ENCODE measurements around the gene MBNL3. TPM values are rescaled to one million over a fixed set of nuclear protein-coding genes. Genes with fewer than 3 reads are reported as not detected.
"Not testable (repeated sequence)": the region's sequence is repeated elsewhere in the genome, so short reads cannot be mapped to it uniquely, and the experiment has no call there.

Gene MBNL3
- total RNA-seq, 1 experiment from 2014 or later: 0.39 TPM

GRCh38 chrX:132452911-132453550, 35.8 kb downstream of the MBNL3 start:
- POLR2A ChIA-PET: no interaction called here
- Histone ChIP-seq H3K27me3 (ENCODE audit: control insufficient read depth, insufficient read depth, low read length) (no peaks in the 10 kb centered on the region), H3K4me1 (ENCODE audit: control insufficient read depth, insufficient read depth, low read length) (no peaks in the 10 kb centered on the region), H3K4me3 (ENCODE audit: low read depth in 2 of 2, low read length in 2 of 2) (no peak overlapping the region), H3K36me3 (ENCODE audit: control insufficient read depth, insufficient read depth, low read length) (no peaks in the 10 kb centered on the region), H3K9me3 (ENCODE audit: control insufficient read depth, insufficient read depth, low read depth, low read length) (no peaks in the 10 kb centered on the region), H3K27ac (ENCODE audit: low read length) (no peak overlapping the region)
- in situ Hi-C loops (cut with HindIII; ENCODE audit: low pct_unique_long_range_greater_than_20kb, low sequenced_read_pairs): no loop called here
- intact Hi-C loops (cut with micrococcal nuclease; ENCODE audit: unreplicated experiment): no loop called here
- CTCF ChIA-PET: no interaction called here
- no peak for TF ChIP-seq CTCF (IDR thresholded peaks at IDR 0.05)
- TF ChIP-seq, protein P1, sequence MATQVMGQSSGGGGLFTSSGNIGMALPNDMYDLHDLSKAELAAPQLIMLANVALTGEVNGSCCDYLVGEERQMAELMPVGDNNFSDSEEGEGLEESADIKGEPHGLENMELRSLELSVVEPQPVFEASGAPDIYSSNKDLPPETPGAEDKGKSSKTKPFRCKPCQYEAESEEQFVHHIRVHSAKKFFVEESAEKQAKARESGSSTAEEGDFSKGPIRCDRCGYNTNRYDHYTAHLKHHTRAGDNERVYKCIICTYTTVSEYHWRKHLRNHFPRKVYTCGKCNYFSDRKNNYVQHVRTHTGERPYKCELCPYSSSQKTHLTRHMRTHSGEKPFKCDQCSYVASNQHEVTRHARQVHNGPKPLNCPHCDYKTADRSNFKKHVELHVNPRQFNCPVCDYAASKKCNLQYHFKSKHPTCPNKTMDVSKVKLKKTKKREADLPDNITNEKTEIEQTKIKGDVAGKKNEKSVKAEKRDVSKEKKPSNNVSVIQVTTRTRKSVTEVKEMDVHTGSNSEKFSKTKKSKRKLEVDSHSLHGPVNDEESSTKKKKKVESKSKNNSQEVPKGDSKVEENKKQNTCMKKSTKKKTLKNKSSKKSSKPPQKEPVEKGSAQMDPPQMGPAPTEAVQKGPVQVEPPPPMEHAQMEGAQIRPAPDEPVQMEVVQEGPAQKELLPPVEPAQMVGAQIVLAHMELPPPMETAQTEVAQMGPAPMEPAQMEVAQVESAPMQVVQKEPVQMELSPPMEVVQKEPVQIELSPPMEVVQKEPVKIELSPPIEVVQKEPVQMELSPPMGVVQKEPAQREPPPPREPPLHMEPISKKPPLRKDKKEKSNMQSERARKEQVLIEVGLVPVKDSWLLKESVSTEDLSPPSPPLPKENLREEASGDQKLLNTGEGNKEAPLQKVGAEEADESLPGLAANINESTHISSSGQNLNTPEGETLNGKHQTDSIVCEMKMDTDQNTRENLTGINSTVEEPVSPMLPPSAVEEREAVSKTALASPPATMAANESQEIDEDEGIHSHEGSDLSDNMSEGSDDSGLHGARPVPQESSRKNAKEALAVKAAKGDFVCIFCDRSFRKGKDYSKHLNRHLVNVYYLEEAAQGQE (IDR thresholded peaks at IDR 0.05; ENCODE audit: insufficient read depth in 1 of 2, low read depth in 2 of 2, low read length in 1 of 2): no peak
- TF ChIP-seq SIN3A (IDR thresholded peaks at IDR 0.05; ENCODE audit: borderline replicate concordance, insufficient read depth, low read depth, low read length): no peak
- TF ChIP-seq TCF7L2 (IDR thresholded peaks at IDR 0.05; ENCODE audit: low read depth, low read length): no peak
- no peak for TF ChIP-seq POLR2AphosphoS5 (IDR thresholded peaks at IDR 0.05; ENCODE audit: low read depth, low read length)
- ATAC-seq: no peak
- DNase-seq (ENCODE audit: low read depth, low spot score): no peak
- no TSS peak for BruUV-seq (replicated peaks)

DNA sequence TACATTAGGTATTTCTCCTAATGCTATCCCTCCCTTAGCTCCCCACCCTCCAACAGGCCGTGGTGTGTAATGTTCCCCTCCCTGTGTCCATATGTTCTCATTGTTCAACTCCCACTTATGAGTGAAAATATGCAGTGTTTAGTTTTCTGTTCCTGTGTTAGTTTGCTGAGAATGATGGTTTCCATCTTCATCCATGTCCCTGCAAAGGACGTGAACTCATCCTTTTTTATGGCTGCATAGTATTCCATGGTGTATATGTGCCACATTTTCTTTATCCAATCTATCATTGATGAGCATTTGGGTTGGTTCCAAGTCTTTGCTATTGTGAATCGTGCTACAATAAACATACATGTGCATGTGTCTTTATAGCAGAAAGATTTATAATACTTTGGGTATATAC, 42.9 kb downstream of the MBNL3 start:
- in situ Hi-C loops (cut with HindIII; ENCODE audit: low pct_unique_long_range_greater_than_20kb, low sequenced_read_pairs); BruUV-seq (replicated peaks); CTCF ChIA-PET; POLR2A ChIA-PET; H3K4me3 ChIP-seq (ENCODE audit: low read depth in 2 of 2, low read length in 2 of 2); H3K36me3 ChIP-seq (ENCODE audit: control insufficient read depth, insufficient read depth, low read length); ATAC-seq; H3K27me3 ChIP-seq (ENCODE audit: control insufficient read depth, insufficient read depth, low read length); DNase-seq (ENCODE audit: low read depth, low spot score); intact Hi-C loops (cut with micrococcal nuclease; ENCODE audit: unreplicated experiment); H3K9me3 ChIP-seq (ENCODE audit: control insufficient read depth, insufficient read depth, low read depth, low read length); H3K4me1 ChIP-seq (ENCODE audit: control insufficient read depth, insufficient read depth, low read length); H3K27ac ChIP-seq (ENCODE audit: low read length): not testable (repeated sequence)

DNA sequence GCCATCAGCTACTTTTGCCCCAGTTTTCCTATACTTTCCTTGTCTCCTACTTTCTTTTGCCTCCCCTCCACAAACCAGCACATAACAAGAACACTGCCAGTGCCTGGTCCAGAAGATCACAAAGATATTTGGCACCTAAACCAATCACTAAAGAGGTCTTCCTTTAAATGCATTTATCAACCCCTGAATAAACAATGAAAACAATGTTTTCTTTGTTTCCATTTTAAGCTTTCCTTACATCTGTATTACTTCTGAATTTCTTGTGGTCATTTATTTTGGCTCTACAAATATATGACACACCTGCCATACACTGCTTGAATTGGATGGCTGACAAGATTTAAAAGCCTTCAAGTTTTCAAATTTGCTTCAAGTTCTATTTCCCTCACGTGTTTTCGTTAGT, 43.9 kb downstream of the MBNL3 start:
- BruUV-seq (replicated peaks): no TSS peak
- no peak overlapping the region for H3K4me3 ChIP-seq (ENCODE audit: low read depth in 2 of 2, low read length in 2 of 2)
- DNase-seq (ENCODE audit: low read depth, low spot score) (no peak), ATAC-seq (no peak)
- TF ChIP-seq, protein P1 (IDR thresholded peaks at IDR 0.05; ENCODE audit: insufficient read depth in 1 of 2, low read depth in 2 of 2, low read length in 1 of 2): no peak
- no peak for TF ChIP-seq SIN3A (IDR thresholded peaks at IDR 0.05; ENCODE audit: borderline replicate concordance, insufficient read depth, low read depth, low read length)
- no peak for TF ChIP-seq POLR2AphosphoS5 (IDR thresholded peaks at IDR 0.05; ENCODE audit: low read depth, low read length)
- TF ChIP-seq CTCF (IDR thresholded peaks at IDR 0.05): no peak
- TF ChIP-seq TCF7L2 (IDR thresholded peaks at IDR 0.05; ENCODE audit: low read depth, low read length): no peak
- H3K9me3 ChIP-seq (ENCODE audit: control insufficient read depth, insufficient read depth, low read depth, low read length): no peaks in the 10 kb centered on the region
- in situ Hi-C loops (cut with HindIII; ENCODE audit: low pct_unique_long_range_greater_than_20kb, low sequenced_read_pairs): no loop called here
- H3K27ac ChIP-seq (ENCODE audit: low read length): no peak overlapping the region
- POLR2A ChIA-PET: no interaction called here
- intact Hi-C loops (cut with micrococcal nuclease; ENCODE audit: unreplicated experiment): no loop called here
- H3K36me3 ChIP-seq (ENCODE audit: control insufficient read depth, insufficient read depth, low read length): no peaks in the 10 kb centered on the region
- no peaks in the 10 kb centered on the region for H3K4me1 ChIP-seq (ENCODE audit: control insufficient read depth, insufficient read depth, low read length)
- CTCF ChIA-PET: no interaction called here
- no peaks in the 10 kb centered on the region for H3K27me3 ChIP-seq (ENCODE audit: control insufficient read depth, insufficient read depth, low read length)
